ENCODE results near the gene H6PD.

The H6PD gene

GRCh38 chr1:9238550-9238949, 4.0 kb downstream of the H6PD start:
- Histone ChIP-seq H3K27ac (ENCODE audit: low read depth, low read length) (peak overlapping the region; percentile 19), H3K27me3 (ENCODE audit: control insufficient read depth, insufficient read depth, low read length) (no peaks in the 10 kb centered on the region), H3K36me3 (ENCODE audit: control insufficient read depth, insufficient read depth, low read length) (no peaks in the 10 kb centered on the region), H3K4me3 (ENCODE audit: low read length) (no peak overlapping the region), H3K9ac (ENCODE audit: low read length) (no peak overlapping the region), H3K4me1 (ENCODE audit: control insufficient read depth, insufficient read depth, low read length) (peaks cover 27% of the 10 kb centered on the region)

GRCh38 chr1:9239622-9240401, 5.2 kb downstream of the H6PD start:
- peaks cover 27% of the 10 kb centered on the region for H3K4me1 ChIP-seq (ENCODE audit: control insufficient read depth, insufficient read depth, low read length)
- H3K36me3 ChIP-seq (ENCODE audit: control insufficient read depth, insufficient read depth, low read length) = no peaks in the 10 kb centered on the region
- no peak overlapping the region for H3K4me3 ChIP-seq (ENCODE audit: low read length)
- no peak overlapping the region for H3K9ac ChIP-seq (ENCODE audit: low read length)
- peak overlapping the region; percentile 68 for H3K27ac ChIP-seq (ENCODE audit: low read depth, low read length)
- H3K27me3 ChIP-seq (ENCODE audit: control insufficient read depth, insufficient read depth, low read length) = no peaks in the 10 kb centered on the region

- H3K9ac ChIP-seq (ENCODE audit: low read length) = no peak overlapping the region
- no peaks in the 10 kb centered on the region for H3K27me3 ChIP-seq (ENCODE audit: control insufficient read depth, insufficient read depth, low read length)
- peaks cover 21% of the 10 kb centered on the region for H3K4me1 ChIP-seq (ENCODE audit: control insufficient read depth, insufficient read depth, low read length)
- H3K36me3 ChIP-seq (ENCODE audit: control insufficient read depth, insufficient read depth, low read length) = no peaks in the 10 kb centered on the region
- H3K4me3 ChIP-seq (ENCODE audit: low read length) = no peak overlapping the region
- peak overlapping the region; percentile 68 for H3K27ac ChIP-seq (ENCODE audit: low read depth, low read length)
Observed at GRCh38 chr1:9240914-9241820, 6.6 kb downstream of the H6PD start.

GRCh38 chr1:9241891-9242290, 7.3 kb downstream of the H6PD start:
- Histone ChIP-seq H3K36me3 (ENCODE audit: control insufficient read depth, insufficient read depth, low read length) (peaks cover 1% of the 10 kb centered on the region), H3K4me3 (ENCODE audit: low read length) (no peak overlapping the region), H3K27me3 (ENCODE audit: control insufficient read depth, insufficient read depth, low read length) (no peaks in the 10 kb centered on the region), H3K4me1 (ENCODE audit: control insufficient read depth, insufficient read depth, low read length) (peaks cover 21% of the 10 kb centered on the region), H3K27ac (ENCODE audit: low read depth, low read length) (peak overlapping the region; percentile 80), H3K9ac (ENCODE audit: low read length) (no peak overlapping the region)

- Histone ChIP-seq H3K27ac (ENCODE audit: low read depth, low read length) (peak overlapping the region; percentile 80), H3K27me3 (ENCODE audit: control insufficient read depth, insufficient read depth, low read length) (no peaks in the 10 kb centered on the region), H3K36me3 (ENCODE audit: control insufficient read depth, insufficient read depth, low read length) (peaks cover 4% of the 10 kb centered on the region), H3K4me1 (ENCODE audit: control insufficient read depth, insufficient read depth, low read length) (peaks cover 21% of the 10 kb centered on the region), H3K9ac (ENCODE audit: low read length) (no peak overlapping the region), H3K4me3 (ENCODE audit: low read length) (peak overlapping the region; percentile 13)
Observed at GRCh38 chr1:9242338-9242969, 7.9 kb downstream of the H6PD start.

- Histone ChIP-seq H3K9ac (ENCODE audit: low read length) (no peak overlapping the region), H3K4me3 (ENCODE audit: low read length) (peak overlapping the region; percentile 13), H3K36me3 (ENCODE audit: control insufficient read depth, insufficient read depth, low read length) (peaks cover 4% of the 10 kb centered on the region), H3K4me1 (ENCODE audit: control insufficient read depth, insufficient read depth, low read length) (peaks cover 21% of the 10 kb centered on the region), H3K27ac (ENCODE audit: low read depth, low read length) (peak overlapping the region; percentile 80), H3K27me3 (ENCODE audit: control insufficient read depth, insufficient read depth, low read length) (no peaks in the 10 kb centered on the region)
Observed at GRCh38 chr1:9243066-9243739, 8.6 kb downstream of the H6PD start.

- H3K4me1 ChIP-seq (ENCODE audit: control insufficient read depth, insufficient read depth, low read length) = peaks cover 13% of the 10 kb centered on the region
- H3K27me3 ChIP-seq (ENCODE audit: control insufficient read depth, insufficient read depth, low read length) = no peaks in the 10 kb centered on the region
- peaks cover 4% of the 10 kb centered on the region for H3K36me3 ChIP-seq (ENCODE audit: control insufficient read depth, insufficient read depth, low read length)
- no peak overlapping the region for H3K9ac ChIP-seq (ENCODE audit: low read length)
- no peak overlapping the region for H3K4me3 ChIP-seq (ENCODE audit: low read length)
- H3K27ac ChIP-seq (ENCODE audit: low read depth, low read length) = no peak overlapping the region
Observed at GRCh38 chr1:9244501-9245229, 10.1 kb downstream of the H6PD start.

- H3K4me3 ChIP-seq (ENCODE audit: low read length) = no peak overlapping the region
- H3K27ac ChIP-seq (ENCODE audit: low read depth, low read length) = no peak overlapping the region
- H3K27me3 ChIP-seq (ENCODE audit: control insufficient read depth, insufficient read depth, low read length) = no peaks in the 10 kb centered on the region
- peaks cover 7% of the 10 kb centered on the region for H3K36me3 ChIP-seq (ENCODE audit: control insufficient read depth, insufficient read depth, low read length)
- peaks cover 16% of the 10 kb centered on the region for H3K4me1 ChIP-seq (ENCODE audit: control insufficient read depth, insufficient read depth, low read length)
- H3K9ac ChIP-seq (ENCODE audit: low read length) = no peak overlapping the region
Observed at GRCh38 chr1:9245230-9245619, 10.7 kb downstream of the H6PD start.

GRCh38 chr1:9245661-9246060, 11.1 kb downstream of the H6PD start:
- Histone ChIP-seq H3K27me3 (ENCODE audit: control insufficient read depth, insufficient read depth, low read length) (no peaks in the 10 kb centered on the region), H3K4me1 (ENCODE audit: control insufficient read depth, insufficient read depth, low read length) (peaks cover 17% of the 10 kb centered on the region), H3K9ac (ENCODE audit: low read length) (no peak overlapping the region), H3K4me3 (ENCODE audit: low read length) (no peak overlapping the region), H3K36me3 (ENCODE audit: control insufficient read depth, insufficient read depth, low read length) (peaks cover 7% of the 10 kb centered on the region), H3K27ac (ENCODE audit: low read depth, low read length) (no peak overlapping the region)

- Histone ChIP-seq H3K27ac (ENCODE audit: low read depth, low read length) (no peak overlapping the region), H3K27me3 (ENCODE audit: control insufficient read depth, insufficient read depth, low read length) (no peaks in the 10 kb centered on the region), H3K4me3 (ENCODE audit: low read length) (no peak overlapping the region), H3K36me3 (ENCODE audit: control insufficient read depth, insufficient read depth, low read length) (peaks cover 7% of the 10 kb centered on the region), H3K9ac (ENCODE audit: low read length) (no peak overlapping the region), H3K4me1 (ENCODE audit: control insufficient read depth, insufficient read depth, low read length) (peaks cover 23% of the 10 kb centered on the region)
Observed at GRCh38 chr1:9246215-9246614, 11.6 kb downstream of the H6PD start.

GRCh38 chr1:9246841-9247785, 12.5 kb downstream of the H6PD start:
- peaks cover 27% of the 10 kb centered on the region for H3K4me1 ChIP-seq (ENCODE audit: control insufficient read depth, insufficient read depth, low read length)

More at GRCh38 chr1:9246841-9247785, 12.5 kb downstream of the H6PD start:
- H3K27ac ChIP-seq (ENCODE audit: low read depth, low read length) = no peak overlapping the region
- no peak overlapping the region for H3K9ac ChIP-seq (ENCODE audit: low read length)
- no peaks in the 10 kb centered on the region for H3K27me3 ChIP-seq (ENCODE audit: control insufficient read depth, insufficient read depth, low read length)
- H3K36me3 ChIP-seq (ENCODE audit: control insufficient read depth, insufficient read depth, low read length) = peaks cover 7% of the 10 kb centered on the region
- no peak overlapping the region for H3K4me3 ChIP-seq (ENCODE audit: low read length)

All from rectal smooth muscle tissue (tissue), 1 donor.